HL-60/S4 treated with retinoic acid at 250 ng/mL for 4 days and 3 days (cell line): ENCODE results near the gene RFK.

Experiments
- in situ Hi-C: fragments of 300-500 bp; cut with MboI; formaldehyde crosslinking; loops from 2 replicates; pipeline ENCODE4 v1.7.0; 2022; ENCODE audit warnings: low sequenced_read_pairs

Gene RFK

DNA sequence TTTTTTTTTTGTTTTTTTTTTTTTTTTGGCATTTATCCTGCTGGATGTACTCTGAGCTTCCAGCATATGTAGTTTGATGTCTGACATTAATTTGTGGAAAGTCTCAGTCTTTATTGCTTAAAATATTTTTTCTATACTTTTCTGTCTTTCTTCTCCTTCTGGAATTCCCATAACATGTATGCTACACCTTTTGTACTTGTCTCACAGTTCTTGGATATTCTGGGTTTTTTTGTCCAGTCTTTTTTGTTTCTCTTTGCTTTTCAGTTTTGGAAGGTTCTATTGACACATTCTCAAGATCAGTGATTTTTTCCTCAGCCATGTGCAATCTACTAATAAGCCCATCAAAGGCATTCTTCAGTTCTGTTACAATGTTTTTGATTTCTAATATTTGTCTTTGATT lies 19.4 kb upstream of the RFK start:
- in situ Hi-C loops: no loop called here

DNA sequence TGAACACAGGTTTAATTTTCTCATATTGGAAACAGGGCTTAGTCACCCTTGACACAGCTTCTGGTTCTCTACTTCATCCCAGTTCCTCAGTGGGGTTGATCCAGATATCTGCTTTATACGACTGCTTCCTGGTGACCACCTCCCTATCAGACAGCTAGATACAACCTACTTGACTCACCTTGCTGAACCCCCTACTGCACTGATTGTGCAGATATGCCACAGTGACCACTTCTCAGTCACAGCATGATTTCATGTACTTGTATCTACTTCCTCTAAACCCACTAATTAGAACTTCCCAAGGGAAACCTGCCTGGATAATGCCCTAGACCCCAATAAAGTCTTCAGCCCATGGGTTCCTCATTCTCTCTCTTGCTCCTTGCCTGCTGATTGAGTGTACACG lies 18.4 kb upstream of the RFK start:
- in situ Hi-C loops: no loop called here

DNA sequence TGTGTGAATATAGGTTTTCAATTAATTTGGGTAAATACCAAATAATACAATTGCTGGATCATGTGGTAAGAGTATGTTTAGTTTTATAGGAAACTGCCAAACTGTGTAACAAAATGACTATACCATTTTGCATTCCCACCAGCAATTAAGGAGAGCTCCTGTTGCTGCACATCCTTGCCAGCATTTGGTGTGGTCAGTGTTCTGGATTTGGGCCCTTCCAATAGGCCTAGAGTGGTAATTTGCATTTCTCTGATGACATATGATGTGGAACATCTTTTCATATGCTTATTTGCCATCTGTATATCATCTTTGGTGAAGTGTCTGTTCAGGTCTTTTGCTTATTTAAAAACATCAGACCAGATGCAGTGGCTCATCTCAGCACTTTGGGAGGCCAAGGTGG lies 11.6 kb upstream of the RFK start:
- in situ Hi-C loops: no loop called here

DNA sequence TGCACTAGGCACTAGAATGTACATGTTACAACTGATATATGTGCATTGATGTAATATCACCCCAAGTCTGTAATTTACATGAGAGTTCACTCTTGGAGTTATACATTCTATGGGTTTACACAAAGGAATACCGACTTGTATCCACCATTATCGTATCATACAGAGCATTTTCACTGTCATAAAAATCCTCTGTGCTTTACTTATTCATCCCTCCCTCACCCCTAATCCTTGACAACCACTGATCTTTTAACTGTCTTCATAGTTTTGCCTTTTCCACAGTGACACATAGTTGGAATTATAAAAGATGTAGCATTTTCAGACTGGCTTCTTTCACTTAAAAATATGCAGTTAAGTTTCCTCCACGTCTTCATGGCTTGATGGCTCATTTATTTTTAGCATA lies 11.1 kb upstream of the RFK start:
- in situ Hi-C loops: no loop called here

DNA sequence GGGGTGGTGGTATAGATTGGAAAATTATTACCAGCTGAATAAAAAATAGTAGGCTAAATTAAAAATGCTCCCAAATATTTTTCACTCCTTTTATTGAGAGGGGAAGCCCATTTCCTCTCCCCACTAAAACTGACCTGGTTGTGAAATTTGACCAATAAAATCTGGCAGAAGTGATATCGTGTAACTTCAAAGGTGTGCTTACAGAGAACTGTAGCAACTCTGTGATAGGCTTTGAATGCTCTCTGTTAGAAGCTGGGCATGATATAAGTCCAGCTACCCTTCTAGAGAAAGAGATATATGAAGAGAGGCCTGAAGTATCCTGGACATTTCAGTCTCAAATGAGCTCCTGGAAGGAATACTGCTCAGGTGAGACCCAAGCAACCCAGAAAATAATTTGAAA lies 10.2 kb upstream of the RFK start:
- in situ Hi-C loops: no loop called here

DNA sequence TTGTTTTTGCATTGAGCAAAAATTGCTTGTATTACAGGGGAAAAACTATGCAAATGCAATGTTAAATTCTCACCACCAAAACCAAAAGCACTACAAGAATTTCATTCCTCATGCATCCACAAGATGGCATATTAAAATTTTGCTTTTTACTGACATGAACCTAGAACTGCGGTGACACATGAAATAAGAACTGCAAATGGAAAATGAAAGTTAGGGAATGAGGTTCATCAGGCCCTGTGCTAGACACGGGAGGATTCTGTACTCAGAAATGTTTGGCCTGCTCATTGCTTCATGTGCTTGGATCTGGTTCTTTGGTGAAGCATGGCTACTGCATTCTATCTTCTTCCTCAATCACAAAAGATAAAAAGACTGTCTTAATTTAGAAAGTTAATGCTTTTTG lies 9.1 kb upstream of the RFK start:
- in situ Hi-C loops: no loop called here

DNA sequence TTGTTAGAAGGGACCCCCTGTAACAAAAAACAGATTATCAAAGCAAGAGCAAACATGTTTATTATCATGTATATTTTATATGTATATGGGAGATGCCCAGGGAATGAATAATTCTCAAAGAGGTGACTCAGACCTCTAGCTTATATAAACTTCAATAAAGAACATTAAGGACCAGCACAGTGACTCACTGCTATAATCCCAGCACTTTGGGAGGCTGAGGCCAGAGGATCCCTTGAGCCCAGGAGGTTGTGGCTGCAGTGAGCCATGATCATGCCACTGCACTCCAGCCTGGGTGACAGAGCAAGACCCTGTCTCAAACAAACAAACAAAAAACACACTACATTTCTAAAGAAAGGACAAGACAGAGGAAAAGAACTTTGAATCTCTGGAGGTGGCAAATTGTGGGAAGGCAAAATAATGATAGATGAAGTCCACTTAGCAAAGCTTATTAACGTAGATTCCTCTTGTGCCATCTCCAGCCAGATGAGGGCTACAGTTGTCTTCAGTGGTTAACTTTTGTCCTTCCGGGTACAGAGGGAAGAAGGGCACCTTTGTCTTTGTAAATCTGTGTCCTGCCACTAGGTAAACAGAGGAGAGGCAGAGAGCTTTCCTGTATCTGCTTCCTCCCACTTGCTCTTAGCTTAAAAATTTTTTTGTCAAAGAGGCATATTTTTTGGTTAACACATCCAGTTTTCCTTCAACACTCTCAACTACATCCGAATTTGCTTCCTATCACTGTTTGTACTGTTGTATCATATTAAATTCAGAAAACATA lies 7.5 kb upstream of the RFK start:
- in situ Hi-C loops: no loop called here

DNA sequence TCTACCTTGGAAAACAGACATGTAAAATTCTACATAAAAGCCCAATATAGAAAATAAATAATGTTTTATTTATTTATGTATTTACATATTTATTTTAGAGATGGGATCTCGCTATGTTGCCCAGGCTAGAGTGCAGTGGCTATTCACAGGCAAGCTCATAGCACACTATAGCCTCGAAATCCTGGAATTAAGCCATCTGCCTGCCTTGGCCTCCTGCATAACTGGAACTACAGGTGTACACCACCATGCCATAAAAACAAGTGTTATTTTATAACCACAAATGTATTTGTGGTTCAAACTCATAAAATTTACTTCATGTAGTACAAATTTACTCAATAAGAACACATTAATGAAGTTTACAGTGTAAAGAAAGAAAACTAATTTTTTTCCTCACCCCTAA lies 7.0 kb upstream of the RFK start:
- in situ Hi-C loops: no loop called here

DNA sequence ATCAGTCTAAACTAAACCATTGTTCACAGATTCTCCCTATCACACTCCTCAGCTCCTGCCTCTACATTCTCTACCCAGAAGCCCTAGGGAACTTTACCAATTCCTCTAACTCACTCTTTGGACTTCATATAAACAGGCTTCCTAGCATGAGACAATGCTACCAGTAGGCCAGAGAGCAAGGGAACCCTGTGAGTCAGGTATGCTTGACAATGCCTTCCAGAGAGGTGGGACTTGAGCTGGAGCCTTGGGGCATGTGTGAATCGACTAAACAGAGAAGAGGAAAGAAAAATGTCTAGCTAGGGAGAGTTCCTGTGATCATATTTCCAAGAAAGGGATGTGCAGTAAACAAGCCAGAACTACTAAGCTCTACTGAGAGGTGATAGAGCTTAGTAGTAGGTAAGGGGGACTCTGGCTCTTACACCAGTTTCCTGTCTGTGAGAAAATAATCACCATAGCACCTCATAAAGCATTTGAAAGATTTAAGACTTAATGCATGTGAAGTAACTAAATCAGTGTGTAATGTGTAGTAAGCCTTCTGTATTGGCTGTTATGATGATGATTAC lies 6.4 kb upstream of the RFK start:
- in situ Hi-C loops: no loop called here

DNA sequence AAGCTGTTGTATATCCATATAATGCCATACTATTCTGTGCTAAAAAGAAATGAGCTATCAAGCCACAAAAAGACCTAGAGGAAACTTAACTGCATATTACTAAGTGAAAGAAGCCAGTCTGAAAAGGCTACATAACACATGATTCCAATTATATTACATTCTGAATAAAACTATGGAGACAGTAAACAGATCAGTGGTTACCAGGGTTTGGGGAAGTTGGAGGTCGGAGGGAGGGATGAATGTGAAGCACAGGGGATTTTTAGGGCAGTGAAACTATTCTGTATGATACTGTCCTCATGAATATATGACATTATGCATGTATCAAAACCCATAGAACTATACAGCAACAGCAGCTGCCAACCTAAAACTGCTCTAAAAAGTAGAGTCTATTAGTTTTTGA lies 5.6 kb upstream of the RFK start:
- in situ Hi-C loops: no loop called here

DNA sequence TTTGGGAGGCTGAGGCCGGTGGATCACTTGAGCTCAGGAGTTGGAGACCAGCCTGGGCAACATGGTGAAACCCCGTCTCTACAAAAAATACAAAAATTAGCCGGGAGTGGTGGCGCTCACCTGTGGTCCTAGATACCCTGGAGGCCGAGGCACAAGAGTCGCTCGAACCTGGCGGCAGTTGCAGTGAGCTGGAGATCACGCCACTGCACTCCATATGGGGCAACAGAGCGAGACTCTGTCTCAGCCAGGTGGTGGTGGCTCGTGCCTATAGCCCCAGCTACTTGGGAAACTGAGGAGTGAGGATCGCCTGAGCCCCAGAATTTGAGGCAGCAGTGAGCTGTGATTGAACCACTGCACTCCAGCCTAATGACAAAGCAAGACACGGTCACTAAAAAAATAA lies 2.4 kb upstream of the RFK start:
- in situ Hi-C loops: no loop called here

DNA sequence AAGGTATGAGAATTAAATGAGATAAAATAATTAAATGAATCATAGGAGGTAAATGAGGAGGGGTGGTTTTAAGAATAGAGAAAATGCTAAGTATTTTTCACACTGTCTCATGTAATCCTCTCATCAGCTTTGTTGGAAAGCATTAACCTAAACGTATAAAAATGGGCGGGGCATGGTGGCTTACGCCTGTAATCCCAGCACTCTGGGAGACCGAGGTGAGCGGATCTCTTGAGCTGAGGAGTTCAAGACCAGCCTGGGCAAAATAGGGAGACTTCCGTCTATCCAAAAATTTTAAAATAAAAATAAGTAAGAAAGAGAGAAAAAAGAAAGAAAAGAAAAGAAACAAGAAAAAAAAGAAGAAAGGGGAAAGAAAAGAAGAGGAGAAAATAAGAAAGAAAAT lies 1.9 kb upstream of the RFK start:
- in situ Hi-C loops: no loop called here

DNA sequence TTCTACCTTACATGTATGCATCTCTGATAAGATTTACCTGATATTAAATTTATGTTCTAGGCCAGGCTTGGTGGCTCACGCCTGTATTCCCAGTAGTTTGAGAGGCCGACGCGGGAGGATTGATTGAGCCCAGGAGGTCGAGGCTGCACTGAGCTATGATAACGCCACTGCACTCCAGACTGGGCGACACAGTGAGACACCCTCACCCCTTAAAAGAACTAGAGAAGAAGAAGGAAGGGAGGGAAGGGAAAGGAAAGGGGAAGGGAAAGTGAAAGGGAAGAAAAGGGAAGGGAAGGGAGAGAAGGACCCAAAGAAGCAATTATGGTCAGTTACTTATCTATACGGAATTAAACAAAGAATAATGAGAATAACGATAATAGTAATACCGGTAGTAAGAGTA lies 1.2 kb upstream of the RFK start:
- in situ Hi-C loops: no loop called here

DNA sequence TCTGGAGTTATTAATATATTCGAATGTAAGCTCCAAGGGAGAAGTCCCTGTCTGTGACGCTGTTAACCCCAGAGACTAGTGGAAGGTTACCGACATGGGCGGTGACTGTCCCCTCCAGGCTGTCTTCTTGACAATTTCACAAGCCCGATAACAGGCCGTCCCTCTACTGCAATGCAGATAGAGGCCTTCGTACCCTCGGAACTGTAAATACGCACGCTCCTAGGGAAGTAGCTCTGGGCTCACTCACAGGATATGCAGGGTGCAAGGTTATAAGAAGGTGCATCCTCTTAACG lies 680 bp upstream of the RFK start:
- in situ Hi-C loops: no loop called here

DNA sequence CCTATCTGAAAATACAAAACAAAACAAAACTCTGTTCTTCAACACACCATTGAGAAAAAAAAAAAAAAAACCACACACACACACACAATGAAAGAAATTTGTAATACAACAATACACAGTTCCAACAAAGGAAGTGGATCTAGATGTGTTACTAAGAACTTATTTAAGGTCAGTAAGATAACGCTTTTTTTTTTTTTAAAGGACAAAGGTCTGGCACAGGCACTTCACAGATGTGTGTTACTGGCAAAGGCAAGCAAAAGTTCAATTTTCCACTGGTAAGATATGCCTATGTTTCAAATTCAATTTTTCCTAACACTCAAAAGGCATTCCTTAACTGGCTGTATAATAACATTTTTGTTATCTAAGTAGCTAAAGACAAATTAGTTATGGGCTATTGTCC lies 3.6 kb downstream of the RFK start:
- in situ Hi-C loops: no loop called here

DNA sequence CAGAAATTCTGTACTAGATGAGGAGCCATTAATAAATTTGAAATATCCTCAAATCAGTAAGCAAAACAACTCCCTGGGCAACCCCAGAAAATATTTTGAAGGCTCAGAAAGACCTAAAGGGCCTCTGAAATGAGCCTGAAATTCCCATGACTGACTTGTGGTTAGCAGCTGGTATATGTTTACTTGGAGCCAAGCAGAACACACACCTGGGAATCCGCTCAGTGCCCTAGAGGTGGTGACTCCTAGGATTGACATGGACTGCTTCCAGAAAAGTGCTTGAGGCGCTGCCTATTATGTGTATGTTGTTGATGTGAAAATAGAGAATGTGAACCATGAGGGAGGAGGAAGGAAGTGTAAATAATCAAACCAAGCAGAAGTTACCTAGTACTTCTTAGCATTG lies 14.7 kb downstream of the RFK start:
- in situ Hi-C loops: no loop called here

DNA sequence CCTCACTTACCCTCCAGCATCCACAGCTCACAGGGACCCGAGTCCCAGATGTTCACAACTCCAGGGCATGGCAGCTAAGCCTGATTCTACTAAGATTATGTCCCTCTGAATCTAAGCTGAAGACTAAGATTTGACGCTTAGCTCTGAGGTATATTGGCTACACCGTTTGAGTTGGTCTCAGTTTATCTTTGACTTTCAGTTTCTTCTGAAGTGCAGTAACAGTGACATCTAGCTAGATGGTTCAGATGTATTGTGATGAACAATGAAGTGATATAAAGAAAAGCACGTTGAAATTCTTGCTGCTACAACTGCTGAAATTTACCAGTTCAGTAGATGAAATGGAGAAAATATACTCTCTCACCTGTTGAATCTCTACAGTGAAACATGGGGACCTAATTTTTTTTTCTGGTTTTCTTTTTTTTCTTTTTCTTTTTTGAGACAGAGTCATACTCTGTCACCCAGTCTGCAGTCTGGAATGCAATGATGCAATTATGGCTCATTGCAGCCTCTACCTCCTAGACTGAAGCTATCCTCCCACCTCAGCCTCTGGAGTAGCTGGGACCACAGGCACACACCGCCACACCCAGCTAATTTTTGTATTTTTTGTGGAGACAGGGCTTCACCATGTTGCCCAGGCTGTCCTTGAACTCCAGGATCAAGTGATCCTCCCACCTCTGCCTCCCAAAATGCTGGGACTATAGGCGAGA lies 15.7 kb downstream of the RFK start:
- in situ Hi-C loops: no loop called here

DNA sequence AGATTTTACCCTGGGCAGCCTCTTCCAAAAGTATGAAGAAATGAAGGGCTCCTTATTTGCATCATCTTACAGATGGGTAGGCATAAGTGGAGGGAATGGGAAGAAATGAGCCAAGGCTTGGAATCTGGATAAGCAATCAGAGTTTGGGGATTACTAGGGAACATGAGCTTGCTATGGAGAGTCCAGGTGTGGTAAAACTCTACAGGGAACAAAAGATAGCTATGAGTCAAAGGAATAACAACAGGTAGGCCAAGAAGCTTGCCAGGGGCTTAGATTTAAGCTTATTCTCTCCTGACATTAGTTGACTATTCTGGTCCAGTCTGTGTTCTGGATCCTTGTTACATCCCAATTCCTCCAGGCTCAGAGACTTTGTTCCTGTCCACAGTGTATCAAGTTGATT lies 16.4 kb downstream of the RFK start:
- in situ Hi-C loops: no loop called here

DNA sequence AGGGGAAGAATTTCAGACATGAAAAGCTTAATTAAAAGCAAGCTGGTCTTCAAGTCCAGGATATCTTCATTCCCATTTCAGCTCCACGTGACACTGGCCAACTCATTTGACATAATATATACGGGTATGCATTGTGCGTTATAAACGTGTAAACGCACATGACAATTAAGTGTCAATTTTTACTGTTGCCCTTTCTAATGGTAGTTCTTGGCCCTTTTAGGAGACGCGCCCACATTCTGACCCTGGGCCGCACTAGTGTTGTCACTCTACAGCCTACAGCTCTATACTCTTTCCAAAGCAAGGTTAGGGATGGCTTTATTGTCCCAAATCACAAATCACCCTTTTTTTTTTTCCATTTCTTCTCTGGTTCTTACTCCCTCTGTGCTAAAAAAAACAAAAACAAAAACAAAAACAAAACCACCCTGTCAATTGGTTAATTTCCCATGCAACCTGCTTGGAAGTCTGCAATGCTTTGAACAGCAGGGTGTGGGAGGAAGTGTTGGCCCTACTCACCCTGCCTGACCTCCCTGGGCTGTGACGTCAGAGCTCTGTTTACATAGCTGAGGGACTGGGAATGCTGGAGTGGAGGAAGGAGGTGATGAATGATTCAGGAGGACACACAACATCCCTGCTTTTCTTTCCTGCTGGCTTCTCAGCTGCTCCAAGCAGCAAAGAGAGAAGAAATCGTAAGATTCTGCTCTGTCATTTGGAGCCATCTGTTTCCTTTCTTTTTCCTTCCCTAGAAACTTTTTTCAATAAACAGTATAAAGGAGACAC lies 19.3 kb downstream of the RFK start:
- in situ Hi-C loops: no loop called here

DNA sequence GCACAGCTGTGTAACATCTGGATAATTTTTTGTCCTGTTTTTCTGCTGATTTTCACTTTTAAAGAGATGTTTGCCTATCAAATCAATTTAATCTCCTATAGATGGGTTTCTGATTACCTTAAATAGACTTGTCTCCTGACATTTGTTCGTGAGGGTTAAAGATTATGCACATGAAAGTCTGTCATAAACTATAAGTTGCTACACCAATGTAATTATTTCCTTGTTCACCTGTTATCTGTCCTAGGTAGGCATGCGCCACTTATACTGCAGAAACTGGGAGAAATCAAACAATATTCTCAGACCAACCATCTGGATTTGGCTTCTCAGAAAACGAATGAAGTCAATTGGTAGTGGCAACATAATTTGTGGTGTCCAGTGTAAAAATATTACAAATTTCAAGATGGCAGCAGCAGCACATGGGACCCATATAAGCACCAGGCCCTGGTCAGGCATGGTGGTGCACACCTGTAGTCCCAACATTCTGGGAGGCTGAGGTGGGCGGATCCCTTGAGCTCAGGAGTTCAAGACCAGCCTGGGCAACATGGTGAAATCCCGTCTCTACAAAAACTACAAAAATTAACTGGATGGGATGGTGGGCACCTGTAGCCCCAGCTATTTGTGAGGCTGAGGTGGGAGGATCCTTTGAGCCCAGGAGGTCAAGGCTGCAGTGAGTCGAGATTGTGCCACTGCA lies 20.3 kb downstream of the RFK start:
- in situ Hi-C loops: no loop called here

DNA sequence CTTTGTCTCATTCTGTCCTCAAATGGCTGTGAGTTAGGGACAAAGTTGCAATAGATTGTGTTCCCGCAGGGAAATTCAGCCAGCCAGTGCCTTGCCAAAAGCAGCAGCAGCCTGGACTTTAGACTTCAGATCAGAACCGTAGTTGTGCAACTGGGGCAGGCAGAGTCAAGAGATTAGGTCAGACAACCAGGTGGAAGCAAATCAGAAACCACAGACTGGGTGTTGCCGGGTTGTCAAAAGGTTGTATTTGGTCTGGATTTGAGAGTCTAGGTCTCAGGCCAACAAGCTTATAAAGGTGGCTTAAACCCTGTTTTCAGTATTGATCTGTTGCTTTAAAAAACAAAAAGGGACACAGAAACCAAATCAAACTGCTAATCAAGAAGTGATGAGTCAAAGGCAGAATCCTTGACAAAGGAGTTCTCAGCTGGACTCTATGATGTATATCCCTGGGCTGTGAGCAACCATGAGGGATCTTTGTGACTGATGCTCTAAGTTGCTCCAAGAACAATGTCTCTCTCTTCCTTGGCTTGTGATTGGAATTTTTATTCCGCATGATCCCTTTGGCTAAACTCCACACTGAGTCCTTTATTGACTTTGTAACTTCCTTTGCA lies 20.9 kb downstream of the RFK start:
- in situ Hi-C loops: no loop called here
